GM10266 (cell line): ENCODE results near the gene ACOX2.

Experiments used
- DNase-seq: peaks from one replicate; pipeline ENCODE4 v3.0.0; 2012; ENCODE audit errors: extremely low spot score
- TF ChIP-seq, protein P1 (sequence below): IDR thresholded peaks from 2 replicates; pipeline ENCODE4 v1.5.1; 2012; ENCODE audit warnings: mild to moderate bottlenecking, low read depth; ENCODE audit not compliant: control insufficient read depth, insufficient read depth; ENCODE audit errors: missing control alignments

ACOX2 gene

DNA sequence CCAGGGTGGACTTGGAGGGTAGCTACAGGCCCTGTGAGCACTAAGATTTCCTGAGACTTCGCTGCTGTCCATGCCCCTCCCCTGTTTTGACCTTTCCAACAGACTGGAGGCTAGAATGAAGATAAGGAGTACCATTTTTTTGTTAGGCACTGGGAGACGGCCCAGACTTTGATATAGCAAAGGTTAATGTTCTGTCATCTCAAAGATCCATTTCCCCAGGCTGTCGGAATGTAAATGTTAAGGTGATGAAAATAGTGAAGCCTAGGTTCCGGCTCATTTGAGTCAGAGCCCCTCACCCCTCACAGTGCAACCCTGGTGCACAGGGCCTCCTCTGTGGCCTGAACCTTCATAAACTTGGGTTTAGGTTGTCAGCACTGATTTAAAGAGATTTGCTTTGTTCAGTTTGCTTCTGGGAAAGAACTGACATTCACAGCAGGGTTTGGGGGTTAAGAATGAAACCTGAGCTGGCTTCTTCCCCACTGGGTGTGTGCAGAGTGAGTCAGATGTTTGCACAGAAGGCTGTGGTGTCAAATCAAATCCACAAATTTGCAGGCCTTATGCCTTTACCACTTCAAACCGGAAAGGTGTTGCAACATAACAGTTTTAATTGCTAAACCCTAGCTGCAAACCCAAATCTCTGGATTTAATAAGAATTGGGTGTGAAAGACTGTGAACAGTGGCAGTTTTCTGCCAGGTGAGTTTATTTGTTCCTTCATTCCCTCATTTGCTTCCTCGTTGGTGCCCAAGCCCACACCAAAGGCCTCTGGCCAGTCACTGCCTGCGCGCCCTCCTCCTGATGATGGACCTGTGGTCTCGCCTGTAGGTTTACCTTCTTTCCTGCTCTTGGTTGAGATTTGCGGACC, 65.7 kb downstream of the ACOX2 start:
- TF ChIP-seq, protein P1, sequence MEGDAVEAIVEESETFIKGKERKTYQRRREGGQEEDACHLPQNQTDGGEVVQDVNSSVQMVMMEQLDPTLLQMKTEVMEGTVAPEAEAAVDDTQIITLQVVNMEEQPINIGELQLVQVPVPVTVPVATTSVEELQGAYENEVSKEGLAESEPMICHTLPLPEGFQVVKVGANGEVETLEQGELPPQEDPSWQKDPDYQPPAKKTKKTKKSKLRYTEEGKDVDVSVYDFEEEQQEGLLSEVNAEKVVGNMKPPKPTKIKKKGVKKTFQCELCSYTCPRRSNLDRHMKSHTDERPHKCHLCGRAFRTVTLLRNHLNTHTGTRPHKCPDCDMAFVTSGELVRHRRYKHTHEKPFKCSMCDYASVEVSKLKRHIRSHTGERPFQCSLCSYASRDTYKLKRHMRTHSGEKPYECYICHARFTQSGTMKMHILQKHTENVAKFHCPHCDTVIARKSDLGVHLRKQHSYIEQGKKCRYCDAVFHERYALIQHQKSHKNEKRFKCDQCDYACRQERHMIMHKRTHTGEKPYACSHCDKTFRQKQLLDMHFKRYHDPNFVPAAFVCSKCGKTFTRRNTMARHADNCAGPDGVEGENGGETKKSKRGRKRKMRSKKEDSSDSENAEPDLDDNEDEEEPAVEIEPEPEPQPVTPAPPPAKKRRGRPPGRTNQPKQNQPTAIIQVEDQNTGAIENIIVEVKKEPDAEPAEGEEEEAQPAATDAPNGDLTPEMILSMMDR: no peak
- no peak for DNase-seq

DNA sequence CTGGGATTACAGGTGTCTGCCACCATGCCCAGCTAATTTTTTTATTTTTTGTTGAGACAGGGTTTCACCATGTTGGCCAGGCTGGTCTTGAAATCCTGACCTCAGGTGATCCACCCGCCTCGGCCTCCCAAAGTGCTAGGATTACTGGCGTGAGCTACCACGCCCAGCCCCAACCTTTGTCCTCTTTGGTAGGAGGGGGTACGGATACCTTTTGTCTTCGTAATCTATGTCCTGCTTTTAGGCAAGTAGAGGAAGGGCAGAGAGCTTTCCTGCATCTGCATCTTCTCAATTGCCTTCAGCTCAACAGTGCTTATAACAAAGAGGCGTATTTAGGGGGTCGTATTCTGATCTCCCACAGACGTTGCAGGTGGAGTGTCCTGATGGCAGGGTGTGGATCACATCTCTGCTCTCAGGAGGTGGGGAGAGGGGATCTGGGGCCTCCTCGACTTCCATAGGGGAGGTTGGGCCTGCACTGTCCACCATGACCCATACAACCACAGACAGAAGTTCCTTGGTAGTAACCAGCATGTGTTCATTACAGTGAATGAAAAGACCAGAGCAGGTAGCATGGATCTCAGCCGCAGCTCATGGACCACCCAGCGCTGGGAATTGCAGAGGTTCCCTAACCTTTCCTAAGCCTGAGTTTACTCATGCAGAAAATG, 66.5 kb downstream of the ACOX2 start:
- no peak for DNase-seq
- TF ChIP-seq, protein P1: no peak

DNA sequence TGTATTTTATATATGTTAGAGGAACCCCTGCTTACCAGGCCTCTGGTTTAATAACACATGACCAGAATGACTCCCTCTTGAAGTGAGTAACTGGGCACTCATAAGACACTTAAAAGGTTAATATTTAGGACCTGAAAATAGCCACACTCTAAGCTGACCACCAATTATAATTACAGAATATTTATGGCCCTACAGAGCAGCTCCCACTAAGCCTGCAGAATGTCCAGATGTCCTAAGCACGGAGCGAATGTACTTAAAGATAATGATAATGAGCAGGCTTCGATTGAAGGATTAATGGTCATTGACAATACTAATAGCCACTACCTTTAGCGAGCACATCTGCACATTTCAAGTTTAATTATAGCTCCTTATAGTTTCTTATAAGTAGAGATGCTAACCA, 67.9 kb downstream of the ACOX2 start:
- TF ChIP-seq, protein P1: no peak
- no peak for DNase-seq

DNA sequence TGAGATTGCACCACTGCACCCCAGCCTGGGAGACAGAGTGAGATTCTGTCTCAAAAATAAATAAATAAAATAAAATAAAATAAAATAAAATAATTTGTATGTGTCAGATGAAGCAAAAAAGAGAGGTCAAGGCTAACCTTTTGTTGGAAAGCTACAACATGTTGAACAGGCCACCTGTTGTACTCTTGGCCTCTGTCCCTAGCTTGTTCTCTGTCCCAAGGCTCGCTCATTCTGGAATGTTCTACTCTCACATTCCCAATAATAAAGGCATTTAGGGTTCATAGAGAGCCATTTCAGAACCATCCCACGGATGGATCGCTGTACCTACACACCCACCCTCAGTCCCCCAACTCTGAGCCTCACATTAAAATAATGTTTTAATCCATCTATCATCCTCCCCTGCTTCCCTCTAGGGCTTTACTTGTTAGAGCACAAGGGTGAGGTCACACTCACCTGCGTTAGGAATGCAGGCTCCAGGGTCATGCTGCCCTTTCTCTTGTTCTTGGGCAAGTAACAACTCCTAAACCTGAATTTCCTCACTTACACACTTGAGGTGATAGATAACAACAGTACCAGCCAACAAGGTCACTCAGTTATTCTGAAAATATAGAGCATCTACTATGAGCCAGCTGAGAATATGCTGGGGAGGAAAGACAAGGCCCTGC, 70.0 kb downstream of the ACOX2 start:
- TF ChIP-seq, protein P1: no peak
- no peak for DNase-seq

DNA sequence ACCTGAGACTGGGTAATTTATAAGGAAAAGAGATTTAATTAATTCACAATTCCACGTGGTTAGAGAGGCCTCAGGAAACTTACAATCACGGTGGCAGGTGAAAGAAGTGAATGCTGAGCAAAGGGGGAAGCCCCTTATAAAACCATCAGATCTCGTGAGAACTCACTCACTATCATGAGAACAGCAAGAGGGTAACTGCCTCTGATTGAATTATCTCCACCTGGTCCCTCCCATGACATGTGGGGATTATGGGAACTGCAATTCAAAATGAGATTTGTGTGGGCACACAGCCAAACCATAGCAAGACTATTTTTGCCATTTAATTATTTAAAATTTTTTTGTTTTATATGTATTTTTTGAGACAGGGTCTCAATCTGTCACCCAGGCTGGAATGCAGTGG, 72.1 kb downstream of the ACOX2 start:
- TF ChIP-seq, protein P1: no peak
- DNase-seq: no peak

DNA sequence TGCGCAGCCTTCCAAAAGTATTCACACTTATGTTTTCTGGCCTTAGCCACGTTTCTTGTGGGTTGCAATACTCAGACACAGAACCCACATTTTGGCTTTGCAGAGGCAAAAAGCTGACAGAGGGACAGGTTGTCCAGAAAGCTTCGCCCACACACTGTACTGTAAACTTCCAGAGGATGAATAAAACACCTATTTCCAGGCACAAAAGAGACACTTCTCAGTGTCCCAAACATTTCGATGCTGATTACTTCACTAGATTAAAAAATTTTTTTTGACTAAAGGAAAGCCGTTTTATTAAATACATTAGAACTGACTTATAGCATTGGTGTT, 73.1 kb downstream of the ACOX2 start:
- DNase-seq: no peak

More for the DNA sequence above, 73.1 kb downstream of the ACOX2 start:
- TF ChIP-seq, protein P1: no peak
